ENCODE measurements around the gene HMG20B.

GRCh38 chr19:3523361-3524077, 49.2 kb upstream of the HMG20B start:
- TF ChIP-seq CTCF (IDR thresholded peaks at IDR 0.05; ENCODE audit: low read length) = no peak
- no peak for TF ChIP-seq EZH2 (optimal IDR thresholded peaks at IDR 0.05; ENCODE audit: low read depth, low read length)
- no peak for TF ChIP-seq EZH2phosphoT487 (IDR thresholded peaks at IDR 0.05; ENCODE audit: low read length)
